ENCODE results near the gene RAPGEF6.

DNA sequence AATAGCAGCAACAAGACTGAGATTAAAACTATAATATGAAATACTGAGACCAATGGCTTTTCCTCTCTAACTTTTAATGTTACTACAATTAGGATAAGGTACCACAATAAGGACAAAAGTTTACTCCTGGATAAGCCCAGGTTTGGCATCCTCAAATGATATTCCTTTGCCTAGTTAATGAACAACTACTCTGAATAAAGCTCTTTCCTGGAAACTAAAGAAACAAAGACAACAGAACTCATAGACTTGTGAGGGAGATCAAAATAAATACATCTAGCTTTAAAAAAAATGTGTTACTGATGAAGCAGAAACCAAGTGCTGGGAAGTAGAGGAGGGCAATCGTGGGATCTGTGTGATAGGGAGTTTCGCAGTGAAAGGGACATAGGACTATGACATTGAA is 19.3 kb upstream of the RAPGEF6 start:
- TF ChIP-seq CTCF (IDR thresholded peaks at IDR 0.05) (no peak), POLR2A (IDR thresholded peaks at IDR 0.05) (no peak)

Data from adrenal gland (tissue), 5 donors.